A549 (cell line): ENCODE data around the gene GFAP.

Experiments used
- CHD4 ChIP-seq: fragments of 200-600 bp; sonication (generic); IDR thresholded peaks from 2 replicates; pipeline ENCODE4 v1.6.1; 2016; ENCODE audit warnings: antibody characterized with exemption, mild to moderate bottlenecking, borderline replicate concordance
- GATA3 ChIP-seq: IDR thresholded peaks from 2 replicates; pipeline ENCODE4 v1.6.1; 2012; ENCODE audit warnings: borderline replicate concordance
- JUN ChIP-seq, 2 experiments: fragments of >200 bp; sonication (Bioruptor Twin); formaldehyde crosslinking; IDR thresholded peaks; 2 replicates in 1 of 2; 3 replicates in 1 of 2; pipeline ENCODE4 v1.6.1; 2016 to 2017
- MAFK ChIP-seq: fragments of 450-650 bp; IDR thresholded peaks from 2 replicates; pipeline ENCODE4 v1.6.1; 2014; ENCODE audit not compliant: partially characterized antibody
- MAZ ChIP-seq: fragments of 150-350 bp; IDR thresholded peaks from 2 replicates; pipeline ENCODE4 v1.6.1; 2014; ENCODE audit warnings: antibody characterized with exemption, low read depth, low read length, borderline replicate concordance
- NR3C1 ChIP-seq: fragments of >200 bp; sonication (Bioruptor Twin); formaldehyde crosslinking; IDR thresholded peaks from 3 replicates; pipeline ENCODE4 v1.6.1; 2017
- POLR2A ChIP-seq: IDR thresholded peaks from 2 replicates; pipeline ENCODE4 v1.6.1; 2012; ENCODE audit warnings: mild to moderate bottlenecking, low read length
- RAD21 ChIP-seq, 2 experiments: fragments of >200 bp in 1 of 2; sonication (Bioruptor Twin) in 1 of 2; formaldehyde crosslinking in 1 of 2; IDR thresholded peaks in 1 of 2; conservative IDR thresholded peaks in 1 of 2; 2 replicates in 1 of 2; 3 replicates in 1 of 2; pipeline ENCODE4 v1.6.1; 2012 to 2018; ENCODE audit warnings: inconsistent platforms in 1 of 2
- RFX5 ChIP-seq: fragments of 450-650 bp; IDR thresholded peaks from 2 replicates; pipeline ENCODE4 v1.7.1; 2014; ENCODE audit warnings: antibody characterized with exemption, mild to moderate bottlenecking, moderate library complexity
- SMC3 ChIP-seq: fragments of >200 bp; sonication (Bioruptor Twin); formaldehyde crosslinking; IDR thresholded peaks from 3 replicates; pipeline ENCODE4 v1.6.1; 2018; ENCODE audit warnings: inconsistent platforms
- TF ChIP-seq, protein P1 (sequence below): fragments of >200 bp; sonication (Bioruptor Twin); formaldehyde crosslinking; IDR thresholded peaks from 3 replicates; pipeline ENCODE4 v1.5.1; 2016
- TF ChIP-seq, protein P2 (sequence below): IDR thresholded peaks from 2 replicates; pipeline ENCODE4 v1.6.1; 2012
- TF ChIP-seq, protein P3 (sequence below): IDR thresholded peaks from 2 replicates; pipeline ENCODE4 v1.6.1; 2012

GRCh38 chr17:44934745-44935105, 19.4 kb upstream of the GFAP start:
- TF ChIP-seq, protein P1, sequence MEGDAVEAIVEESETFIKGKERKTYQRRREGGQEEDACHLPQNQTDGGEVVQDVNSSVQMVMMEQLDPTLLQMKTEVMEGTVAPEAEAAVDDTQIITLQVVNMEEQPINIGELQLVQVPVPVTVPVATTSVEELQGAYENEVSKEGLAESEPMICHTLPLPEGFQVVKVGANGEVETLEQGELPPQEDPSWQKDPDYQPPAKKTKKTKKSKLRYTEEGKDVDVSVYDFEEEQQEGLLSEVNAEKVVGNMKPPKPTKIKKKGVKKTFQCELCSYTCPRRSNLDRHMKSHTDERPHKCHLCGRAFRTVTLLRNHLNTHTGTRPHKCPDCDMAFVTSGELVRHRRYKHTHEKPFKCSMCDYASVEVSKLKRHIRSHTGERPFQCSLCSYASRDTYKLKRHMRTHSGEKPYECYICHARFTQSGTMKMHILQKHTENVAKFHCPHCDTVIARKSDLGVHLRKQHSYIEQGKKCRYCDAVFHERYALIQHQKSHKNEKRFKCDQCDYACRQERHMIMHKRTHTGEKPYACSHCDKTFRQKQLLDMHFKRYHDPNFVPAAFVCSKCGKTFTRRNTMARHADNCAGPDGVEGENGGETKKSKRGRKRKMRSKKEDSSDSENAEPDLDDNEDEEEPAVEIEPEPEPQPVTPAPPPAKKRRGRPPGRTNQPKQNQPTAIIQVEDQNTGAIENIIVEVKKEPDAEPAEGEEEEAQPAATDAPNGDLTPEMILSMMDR: no peak
- TF ChIP-seq MAFK (no peak), SMC3 (no peak), RFX5 (no peak), NR3C1 (no peak), RAD21 (conservative IDR thresholded peaks at IDR 0.05 in 1 of 2, IDR thresholded peaks at IDR 0.05 in 1 of 2) (no peak), JUN (IDR thresholded peaks at IDR 0.05) (no peak), CHD4 (no peak), MAZ (no peak), POLR2A (no peak), GATA3 (no peak)
- TF ChIP-seq, protein P2, sequence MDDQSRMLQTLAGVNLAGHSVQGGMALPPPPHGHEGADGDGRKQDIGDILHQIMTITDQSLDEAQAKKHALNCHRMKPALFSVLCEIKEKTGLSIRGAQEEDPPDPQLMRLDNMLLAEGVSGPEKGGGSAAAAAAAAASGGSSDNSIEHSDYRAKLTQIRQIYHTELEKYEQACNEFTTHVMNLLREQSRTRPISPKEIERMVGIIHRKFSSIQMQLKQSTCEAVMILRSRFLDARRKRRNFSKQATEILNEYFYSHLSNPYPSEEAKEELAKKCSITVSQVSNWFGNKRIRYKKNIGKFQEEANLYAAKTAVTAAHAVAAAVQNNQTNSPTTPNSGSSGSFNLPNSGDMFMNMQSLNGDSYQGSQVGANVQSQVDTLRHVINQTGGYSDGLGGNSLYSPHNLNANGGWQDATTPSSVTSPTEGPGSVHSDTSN: no peak
- TF ChIP-seq, protein P3, sequence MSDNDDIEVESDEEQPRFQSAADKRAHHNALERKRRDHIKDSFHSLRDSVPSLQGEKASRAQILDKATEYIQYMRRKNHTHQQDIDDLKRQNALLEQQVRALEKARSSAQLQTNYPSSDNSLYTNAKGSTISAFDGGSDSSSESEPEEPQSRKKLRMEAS: no peak
